Esophagus muscularis mucosa (tissue), 4 donors: ENCODE results near the gene EPHB2. TPM values are rescaled to one million over a fixed set of nuclear protein-coding genes. Genes with fewer than 3 reads are reported as not detected.

Experiments used
- DNase-seq: peaks from one replicate; pipeline ENCODE4 v3.0.0-alpha.2; 2017; ENCODE audit errors: extremely low spot score
- H3K27ac ChIP-seq, 4 donors: fragments of 200-600 bp; sonication (generic); replicated peaks in 1 of 4; 1 replicate in 3 of 4; 2 replicates in 1 of 4; pipeline ENCODE4 v1.5.1; 2016 to 2019; ENCODE audit warnings: mild to moderate bottlenecking in 1 of 4
- H3K27me3 ChIP-seq, 4 donors: fragments of 200-600 bp; sonication (generic); one replicate each; pipeline versions ENCODE4 v1.5.1 to v1.6.0; 2016 to 2019
- H3K36me3 ChIP-seq, 4 donors: fragments of 200-600 bp; sonication (generic); one replicate each; pipeline ENCODE4 v1.5.1; 2016 to 2019
- H3K4me1 ChIP-seq, 4 donors: fragments of 200-600 bp; sonication (generic); one replicate each; pipeline ENCODE4 v1.5.1; 2016 to 2019
- H3K4me3 ChIP-seq, 4 donors: fragments of 200-600 bp; sonication (generic); 1 replicate in 2 of 4; 2 replicates in 2 of 4; pipeline ENCODE4 v1.5.1; 2016 to 2019; ENCODE audit warnings: mild to moderate bottlenecking in 4 of 4, moderate library complexity in 1 of 4
- H3K9me3 ChIP-seq, 4 donors: fragments of 200-600 bp; sonication (generic); 1 replicate in 3 of 4; 2 replicates in 1 of 4; pipeline ENCODE4 v1.5.1; 2016 to 2019
- EP300 ChIP-seq: sonication (generic); formaldehyde crosslinking; IDR thresholded peaks from one replicate; pipeline ENCODE4 v1.6.1; 2017; ENCODE audit warnings: antibody characterized with exemption
- POLR2A ChIP-seq: fragments of 450-650 bp; IDR thresholded peaks from one replicate; pipeline ENCODE4 v1.6.1; 2017; ENCODE audit warnings: antibody characterized with exemption, moderate library complexity, mild to moderate bottlenecking, low read depth
- POLR2AphosphoS5 ChIP-seq, 2 donors: sonication (generic); formaldehyde crosslinking; IDR thresholded peaks; one replicate each; pipeline ENCODE4 v1.6.1; 2017; ENCODE audit warnings: antibody characterized with exemption in 2 of 2
- WGBS: methylation state at CpG from one replicate; pipeline ENCODE4 v1.1.5; 2018; 5-methylcytosine and 5-hydroxymethylcytosine counted together
- intact Hi-C: fragments of 100-400 bp; cut with DNase I; formaldehyde crosslinking; loops from one replicate; pipeline ENCODE4 v1.15.1; 2023
- total RNA-seq, 4 donors: library from RNA; depleted of rRNA; stranded (reverse); fragments of >200 nt; gene quantifications; one replicate each; pipeline versions ENCODE4 v1.1.0 to v1.2.1, GENCODE V29; 2016
- TF ChIP-seq, protein P1 (sequence below), 3 experiments: fragments of 200-600 bp in 2 of 3; fragments of 450-650 bp in 1 of 3; sonication (generic) in 2 of 3; IDR thresholded peaks; one replicate each; pipeline ENCODE4 v1.5.1; 2017 to 2019; ENCODE audit warnings: antibody characterized with exemption in 3 of 3, mild to moderate bottlenecking in 2 of 3, moderate library complexity in 1 of 3

The EPHB2 gene
- total RNA-seq, 4 donors from 2014 or later = 1.5 to 3.3 (median 1.9) TPM

DNA sequence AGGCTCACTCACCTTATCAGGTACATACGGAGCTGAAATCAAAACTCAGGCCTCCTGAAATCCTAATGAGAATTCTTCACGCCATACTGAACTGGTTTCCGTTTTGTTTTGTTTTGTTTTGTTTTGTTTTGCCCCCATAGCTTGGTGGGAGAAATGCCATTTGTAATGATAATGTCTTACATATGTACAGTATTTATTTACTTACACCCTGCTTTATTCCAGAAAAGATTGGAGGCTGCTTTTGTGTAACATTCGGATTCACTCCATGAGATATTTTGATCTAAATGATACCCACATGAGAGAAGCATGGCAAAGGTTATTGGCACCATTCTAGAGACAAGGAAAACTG is 84.7 kb downstream of the EPHB2 start:
- no peaks in the 10 kb centered on the region for H3K9me3 ChIP-seq
- 91% methylated on average over 4 of the region's 4 CpGs for WGBS

DNA sequence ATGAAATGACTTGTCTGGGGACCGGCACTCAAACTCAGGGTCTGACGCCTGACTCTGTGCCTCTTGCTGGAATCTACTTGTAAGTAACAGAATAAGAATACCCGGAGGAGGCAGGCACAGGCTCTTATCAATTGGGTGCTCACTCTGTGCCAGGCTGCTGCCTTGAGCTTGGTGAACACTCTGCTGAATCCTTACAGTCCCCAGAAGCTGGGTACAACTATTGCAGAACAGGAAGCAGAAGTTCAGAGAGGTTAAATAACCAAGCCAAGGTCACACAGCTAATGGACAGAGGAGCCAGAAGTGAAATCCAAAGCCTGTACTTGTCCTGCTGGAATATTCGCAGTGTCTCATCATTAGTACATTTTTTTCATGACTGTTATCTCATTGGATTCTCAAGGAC is 86.0 kb downstream of the EPHB2 start:
- WGBS = 92% methylated on average over 4 of the region's 4 CpGs
- Histone ChIP-seq H3K36me3 (no peaks in the 10 kb centered on the region), H3K27ac (no peak overlapping the region), H3K9me3 (no peaks in the 10 kb centered on the region), H3K4me1 (peaks cover 0 to 11% (median 10%) of the 10 kb centered on the region in 4 donors), H3K27me3 (peaks cover 0 to 5% (median 0%) of the 10 kb centered on the region in 4 donors), H3K4me3 (no peak overlapping the region)
- no peak for DNase-seq
- no peak for TF ChIP-seq POLR2A
- no peak for TF ChIP-seq POLR2AphosphoS5 (IDR thresholded peaks at IDR 0.05)
- TF ChIP-seq EP300 = no peak
- TF ChIP-seq, protein P1, sequence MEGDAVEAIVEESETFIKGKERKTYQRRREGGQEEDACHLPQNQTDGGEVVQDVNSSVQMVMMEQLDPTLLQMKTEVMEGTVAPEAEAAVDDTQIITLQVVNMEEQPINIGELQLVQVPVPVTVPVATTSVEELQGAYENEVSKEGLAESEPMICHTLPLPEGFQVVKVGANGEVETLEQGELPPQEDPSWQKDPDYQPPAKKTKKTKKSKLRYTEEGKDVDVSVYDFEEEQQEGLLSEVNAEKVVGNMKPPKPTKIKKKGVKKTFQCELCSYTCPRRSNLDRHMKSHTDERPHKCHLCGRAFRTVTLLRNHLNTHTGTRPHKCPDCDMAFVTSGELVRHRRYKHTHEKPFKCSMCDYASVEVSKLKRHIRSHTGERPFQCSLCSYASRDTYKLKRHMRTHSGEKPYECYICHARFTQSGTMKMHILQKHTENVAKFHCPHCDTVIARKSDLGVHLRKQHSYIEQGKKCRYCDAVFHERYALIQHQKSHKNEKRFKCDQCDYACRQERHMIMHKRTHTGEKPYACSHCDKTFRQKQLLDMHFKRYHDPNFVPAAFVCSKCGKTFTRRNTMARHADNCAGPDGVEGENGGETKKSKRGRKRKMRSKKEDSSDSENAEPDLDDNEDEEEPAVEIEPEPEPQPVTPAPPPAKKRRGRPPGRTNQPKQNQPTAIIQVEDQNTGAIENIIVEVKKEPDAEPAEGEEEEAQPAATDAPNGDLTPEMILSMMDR (IDR thresholded peaks at IDR 0.05) = no peak
- intact Hi-C loops = no loop called here

More for the DNA sequence above, 84.7 kb downstream of the EPHB2 start:
- no peaks in the 10 kb centered on the region for H3K36me3 ChIP-seq
- no peak overlapping the region for H3K4me3 ChIP-seq
- H3K27ac ChIP-seq = no peak overlapping the region
- no peaks in the 10 kb centered on the region for H3K27me3 ChIP-seq
- intact Hi-C loops = no loop called here
- TF ChIP-seq, protein P1 (IDR thresholded peaks at IDR 0.05) = no peak
- no peak for TF ChIP-seq POLR2AphosphoS5 (IDR thresholded peaks at IDR 0.05)
- no peak for TF ChIP-seq POLR2A
- peaks cover 0 to 11% (median 10%) of the 10 kb centered on the region in 4 donors for H3K4me1 ChIP-seq
- no peak for DNase-seq

DNA sequence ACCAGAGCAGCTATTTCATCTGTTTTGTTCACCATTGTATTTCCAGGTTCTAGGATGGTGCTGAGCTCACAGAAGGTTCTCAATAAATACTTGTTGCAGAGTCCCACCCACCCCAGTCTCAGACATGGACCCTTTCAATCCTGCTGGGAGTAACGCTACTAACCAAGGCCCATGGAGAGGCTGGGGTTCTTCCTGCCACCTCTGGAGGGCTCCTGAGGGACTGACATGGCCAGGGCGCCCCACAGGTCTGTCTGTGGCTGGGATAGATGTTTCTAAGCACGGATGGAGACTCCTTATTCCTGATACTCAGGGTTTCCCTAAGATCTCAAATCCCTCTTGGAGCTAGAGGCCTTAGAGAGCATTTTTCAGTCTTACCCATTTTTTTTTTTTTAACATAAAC is 87.4 kb downstream of the EPHB2 start:
- no peak for TF ChIP-seq POLR2A
- TF ChIP-seq, protein P1 (IDR thresholded peaks at IDR 0.05) = no peak
- TF ChIP-seq POLR2AphosphoS5 (IDR thresholded peaks at IDR 0.05) = no peak
- TF ChIP-seq EP300 = no peak
- H3K27ac ChIP-seq = no peak overlapping the region
- H3K4me3 ChIP-seq = no peak overlapping the region
- no peak for DNase-seq
- no peaks in the 10 kb centered on the region for H3K36me3 ChIP-seq
- H3K27me3 ChIP-seq = peaks cover 0 to 19% (median 0%) of the 10 kb centered on the region in 4 donors
- intact Hi-C loops = no loop called here
- WGBS = 87% methylated on average over 3 of the region's 3 CpGs
- H3K9me3 ChIP-seq = no peaks in the 10 kb centered on the region
- peaks cover 0 to 11% (median 10%) of the 10 kb centered on the region in 4 donors for H3K4me1 ChIP-seq

DNA sequence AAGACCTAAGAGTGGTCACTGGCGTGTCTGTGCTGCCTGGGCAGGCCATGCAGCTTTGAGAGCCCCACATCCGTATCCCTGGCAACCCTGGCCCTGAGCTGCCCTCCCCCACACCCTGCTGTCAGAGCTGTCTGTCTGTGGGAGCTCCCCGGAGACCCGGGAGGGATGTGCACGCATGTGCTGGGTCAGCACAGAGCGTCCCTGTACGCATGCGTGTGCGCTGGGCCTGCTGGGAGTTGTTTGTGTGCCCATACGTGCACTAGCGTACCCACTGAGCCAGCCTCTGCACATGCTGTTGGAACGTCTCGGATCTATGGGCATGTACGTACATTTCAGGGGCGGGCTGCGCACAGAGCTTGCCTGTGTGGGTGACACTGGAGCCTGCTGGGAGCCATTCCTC is 89.3 kb downstream of the EPHB2 start:
- Histone ChIP-seq H3K27me3 (peaks cover 0 to 20% (median 0%) of the 10 kb centered on the region in 4 donors), H3K36me3 (no peaks in the 10 kb centered on the region), H3K4me3 (no peak overlapping the region), H3K9me3 (no peaks in the 10 kb centered on the region), H3K4me1 (peaks cover 0 to 6% (median 3%) of the 10 kb centered on the region in 4 donors), H3K27ac (no peak overlapping the region)
- DNase-seq = no peak
- WGBS = 76% methylated on average over 10 of the region's 16 CpGs
- intact Hi-C loops = no loop called here
- no peak for TF ChIP-seq POLR2A
- TF ChIP-seq, protein P1 (IDR thresholded peaks at IDR 0.05) = no peak
- TF ChIP-seq EP300 = no peak
- TF ChIP-seq POLR2AphosphoS5 (IDR thresholded peaks at IDR 0.05) = no peak

DNA sequence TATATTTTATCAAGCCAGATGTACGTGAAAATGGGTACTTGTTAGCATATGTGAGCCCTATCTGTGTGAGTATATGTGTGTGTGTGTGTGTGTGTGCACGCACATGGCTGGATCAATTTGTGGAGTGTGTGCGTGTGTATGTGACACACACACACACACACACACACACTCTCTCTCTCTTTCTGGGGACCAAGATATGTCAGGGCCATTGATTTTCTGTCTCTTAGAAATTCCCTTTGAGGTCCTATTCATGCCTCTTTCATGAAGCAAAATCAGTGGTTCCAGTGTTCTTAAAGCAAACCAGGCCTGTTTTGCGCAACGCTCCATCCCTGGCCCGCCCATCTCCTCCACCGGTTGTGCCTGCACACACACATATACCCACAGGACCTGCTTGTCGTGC is 90.0 kb downstream of the EPHB2 start:
- peaks cover 0 to 25% (median 0%) of the 10 kb centered on the region in 4 donors for H3K27me3 ChIP-seq
- no peaks in the 10 kb centered on the region for H3K36me3 ChIP-seq
- DNase-seq = no peak
- TF ChIP-seq POLR2AphosphoS5 (IDR thresholded peaks at IDR 0.05) (no peak), EP300 (no peak), POLR2A (no peak)
- TF ChIP-seq, protein P1 (IDR thresholded peaks at IDR 0.05) = no peak
- 93% methylated on average over 8 of the region's 8 CpGs for WGBS
- H3K9me3 ChIP-seq = no peaks in the 10 kb centered on the region
- intact Hi-C loops = no loop called here
- no peak overlapping the region for H3K4me3 ChIP-seq
- H3K4me1 ChIP-seq = peaks cover 0 to 3% (median 0%) of the 10 kb centered on the region in 4 donors
- H3K27ac ChIP-seq = no peak overlapping the region
